ENCODE data around the gene RPP14. TPM values are rescaled to one million over a fixed set of nuclear protein-coding genes. Genes with fewer than 3 reads are reported as not detected.

The RPP14 gene
- total and polyA plus RNA-seq, 10 of the 15 experiments (the other 5 are each of a cell fraction or from before 2014, with no cell fraction given), result 9.1 to 21.2 (median 12.7) TPM

GRCh38 chr3:58353722-58354553 is 47.9 kb downstream of the RPP14 start (continued):
- TF ChIP-seq ZNF384 (IDR thresholded peaks at IDR 0.05; ENCODE audit: borderline replicate concordance, low read depth, low read length) (peak; percentile 69; the same call in 1 of the 2 replicates), RFX5 (IDR thresholded peaks at IDR 0.05; ENCODE audit: low read depth, low read length) (peak; percentile 86), SIN3A (IDR thresholded peaks at IDR 0.05; ENCODE audit: low read depth, low read length) (no peak), HCFC1 (IDR thresholded peaks at IDR 0.05; ENCODE audit: low read length) (no peak), IRF4 (IDR thresholded peaks at IDR 0.05; ENCODE audit: low read depth, low read length) (no peak), POLR2A (IDR thresholded peaks at IDR 0.05; ENCODE audit: low read depth, low read length) (0 out of 2 replicates have a peak, but pooled peaks have one; percentile 23), CTCF (IDR thresholded peaks at IDR 0.05 in 2 of 3, conservative IDR thresholded peaks at IDR 0.05 in 1 of 3; ENCODE audit: control insufficient read depth in 2 of 3, extremely low read depth in 1 of 3, insufficient read depth in 1 of 3, low read depth in 3 of 3, low read length in 3 of 3) (no peak), USF2 (IDR thresholded peaks at IDR 0.05; ENCODE audit: borderline replicate concordance, low read depth, low read length) (no peak), TCF12 (IDR thresholded peaks at IDR 0.05; ENCODE audit: low read depth, low read length) (no peak), ATF7 (IDR thresholded peaks at IDR 0.05; ENCODE audit: low read depth) (peak; percentile 89), BACH1 (IDR thresholded peaks at IDR 0.05; ENCODE audit: borderline replicate concordance) (no peak), SIX5 (IDR thresholded peaks at IDR 0.05; ENCODE audit: low read depth, low read length, severe bottlenecking) (no peak), SP1 (IDR thresholded peaks at IDR 0.05; ENCODE audit: low read depth, low read length) (no peak), MYB (IDR thresholded peaks at IDR 0.05; ENCODE audit: borderline replicate concordance, low read depth, low read length) (no peak), TCF7 (IDR thresholded peaks at IDR 0.05; ENCODE audit: borderline replicate concordance) (no peak), RUNX3 (IDR thresholded peaks at IDR 0.05; ENCODE audit: low read length) (peak; percentile 64), CHD1 (IDR thresholded peaks at IDR 0.05; ENCODE audit: low read depth, low read length) (no peak), ZNF217 (IDR thresholded peaks at IDR 0.05) (0 out of 2 replicates have a peak, but pooled peaks have one; percentile 23)

All from GM12878 (cell line).